GF-D8 (cell line): ENCODE results near the gene GALNT7.

Experiments
- DNase-seq: peaks from one replicate; lab custom pipeline; 2025; lab: John Stamatoyannopoulos, UW

GALNT7 gene

GRCh38 chr4:173264684-173265185 lies 96.1 kb downstream of the GALNT7 start:
- peak; percentile 66 for DNase-seq

- DNase-seq = no peak
These were observed 97.1 kb downstream of the GALNT7 start for GRCh38 chr4:173265751-173266150.

- DNase-seq = no peak
These were observed 99.1 kb downstream of the GALNT7 start for GRCh38 chr4:173267711-173268110.

DNA sequence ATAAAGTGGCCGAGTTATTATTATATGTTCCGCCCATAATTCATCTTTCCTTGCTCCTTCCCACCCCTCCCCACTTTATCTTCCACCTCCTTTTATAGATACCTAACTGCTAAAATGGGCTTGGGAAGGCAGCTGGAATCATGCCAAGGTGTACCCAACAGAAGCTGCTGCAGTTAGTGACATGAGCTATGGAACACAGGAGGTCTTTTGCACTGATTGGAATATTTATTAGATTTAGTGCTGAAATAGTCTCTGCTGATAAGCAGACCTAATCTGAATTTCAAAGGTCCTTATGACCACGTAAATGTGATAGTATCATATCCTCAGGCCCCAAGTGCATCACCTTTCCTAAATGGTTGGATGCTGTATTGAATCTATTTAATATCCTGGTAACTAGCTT lies 100.7 kb downstream of the GALNT7 start:
- no peak for DNase-seq

DNA sequence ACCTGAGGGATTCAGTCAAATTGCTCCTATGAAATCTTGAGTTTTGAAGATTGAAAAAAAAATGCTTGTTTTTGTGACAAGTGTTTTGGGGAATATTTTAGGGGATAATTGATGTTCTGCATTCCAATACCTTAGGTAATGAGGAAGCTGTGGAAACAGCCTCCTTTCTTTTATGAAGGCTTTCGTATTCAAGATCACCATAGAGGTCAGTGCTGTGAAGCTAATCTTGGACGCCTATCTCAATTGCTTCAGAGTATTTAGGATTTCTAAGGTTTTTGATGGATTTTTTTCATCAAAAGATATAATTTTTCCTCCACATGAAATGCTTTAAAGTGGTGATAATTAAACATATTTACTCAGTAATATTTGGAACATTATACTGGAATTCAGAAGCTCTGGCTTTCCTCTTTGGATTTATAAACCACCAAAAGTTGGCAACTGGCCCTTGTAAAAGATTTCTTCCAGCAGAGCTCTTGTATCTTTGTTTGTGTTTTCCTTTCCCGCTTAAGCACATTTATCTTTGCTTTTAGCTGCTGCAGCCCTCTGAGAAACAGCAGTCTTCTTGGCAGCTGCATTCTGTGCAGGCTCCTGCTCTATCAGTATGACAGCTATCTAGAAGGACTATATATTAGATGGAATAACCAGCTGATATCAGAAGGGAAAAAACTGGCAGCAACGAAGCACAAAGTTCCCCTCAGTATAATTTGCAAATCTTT lies 101.9 kb downstream of the GALNT7 start:
- no peak for DNase-seq

DNA sequence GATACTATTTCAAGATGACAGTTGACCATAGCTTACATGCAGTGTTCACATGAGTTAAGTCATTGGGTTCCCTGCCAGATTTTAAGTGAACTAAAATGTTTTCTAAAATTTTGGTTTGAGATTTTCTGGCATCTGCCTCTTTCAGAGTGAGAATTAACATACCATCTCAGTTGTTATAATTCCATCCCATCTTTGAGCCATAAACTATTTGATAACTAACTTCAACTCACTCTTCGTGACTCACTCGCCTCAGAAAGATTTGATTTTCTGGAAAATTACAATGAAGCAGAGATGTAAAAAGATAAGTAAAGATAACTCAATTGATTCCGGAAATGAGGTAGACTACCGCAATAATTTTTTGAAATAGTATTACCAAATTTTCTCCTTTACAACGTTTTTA lies 103.7 kb downstream of the GALNT7 start:
- DNase-seq = no peak

GRCh38 chr4:173272996-173273395 lies 104.4 kb downstream of the GALNT7 start:
- DNase-seq = no peak

GRCh38 chr4:173273941-173274340 lies 105.3 kb downstream of the GALNT7 start:
- DNase-seq = no peak

DNA sequence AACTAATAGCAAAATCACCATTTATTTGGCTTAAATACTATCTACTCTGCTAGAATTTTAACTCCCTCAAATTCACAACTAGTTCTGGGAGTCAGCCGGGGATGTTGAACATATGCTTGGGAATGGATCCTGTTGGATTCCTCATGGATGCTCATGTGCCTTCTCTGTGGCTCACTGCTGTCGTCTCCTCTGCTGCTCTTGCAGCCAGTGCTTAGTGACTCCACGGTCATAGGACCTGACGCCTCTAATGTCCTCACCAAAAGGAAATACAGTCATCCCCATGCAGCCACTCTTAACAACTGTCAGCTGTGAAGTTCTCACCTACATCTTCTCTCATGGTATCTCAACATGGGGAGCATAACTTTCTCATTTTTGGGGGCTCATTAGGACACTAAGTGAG lies 106.1 kb downstream of the GALNT7 start:
- DNase-seq = no peak

GRCh38 chr4:173275150-173275549 lies 106.5 kb downstream of the GALNT7 start:
- DNase-seq = no peak

- no peak for DNase-seq
These were observed 108.7 kb downstream of the GALNT7 start for GRCh38 chr4:173277340-173277739.

GRCh38 chr4:173280998-173281397 lies 112.4 kb downstream of the GALNT7 start:
- DNase-seq = peak; percentile 29

- peak; percentile 96 for DNase-seq
These were observed 113.0 kb downstream of the GALNT7 start for GRCh38 chr4:173281406-173282255.

DNA sequence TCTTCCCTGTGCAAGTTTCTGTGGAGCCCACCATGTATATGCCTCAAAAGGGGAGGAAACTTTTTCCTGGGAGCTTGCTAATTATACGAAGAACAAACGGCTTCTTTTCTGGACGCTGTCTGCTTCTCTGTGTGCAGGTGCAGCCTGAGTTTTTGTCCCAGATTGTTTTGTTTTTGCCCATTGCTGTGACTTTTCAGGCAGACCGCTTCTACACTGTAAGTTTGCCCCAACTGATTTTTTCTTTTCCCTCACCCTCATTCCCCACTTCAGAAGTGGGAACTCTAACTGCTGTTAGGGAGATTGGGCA lies 113.6 kb downstream of the GALNT7 start:
- DNase-seq = no peak

- DNase-seq = no peak
These were observed 114.0 kb downstream of the GALNT7 start for GRCh38 chr4:173282626-173283025.

GRCh38 chr4:173284463-173284862 lies 115.9 kb downstream of the GALNT7 start:
- no peak for DNase-seq

- no peak for DNase-seq
These were observed 118.9 kb downstream of the GALNT7 start for GRCh38 chr4:173287486-173287885.

- peak; percentile 70 for DNase-seq
These were observed 119.7 kb downstream of the GALNT7 start for GRCh38 chr4:173288296-173288695.

- no peak for DNase-seq
These were observed 120.2 kb downstream of the GALNT7 start for GRCh38 chr4:173288698-173289352.

DNA sequence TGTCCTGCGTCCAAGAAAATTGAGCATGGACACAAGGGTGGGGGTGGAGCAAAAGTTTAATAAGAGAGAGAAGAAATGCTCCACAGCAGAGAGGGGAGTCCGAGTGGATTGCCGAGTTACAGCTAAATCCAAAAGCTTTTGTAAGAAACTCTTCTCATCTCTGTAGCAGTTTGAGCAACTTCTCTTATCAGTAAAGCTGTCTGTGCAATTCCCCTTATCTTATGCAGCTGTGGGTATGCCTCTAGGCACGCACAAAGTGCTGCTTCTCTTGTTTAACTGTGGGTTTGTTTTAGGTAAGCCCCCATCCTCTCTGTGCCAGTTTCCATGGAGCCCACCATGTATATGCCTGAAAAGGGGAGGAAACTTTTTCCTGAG lies 120.7 kb downstream of the GALNT7 start:
- peak; percentile 89 for DNase-seq

GRCh38 chr4:173291899-173292298 lies 123.3 kb downstream of the GALNT7 start:
- DNase-seq = no peak

DNA sequence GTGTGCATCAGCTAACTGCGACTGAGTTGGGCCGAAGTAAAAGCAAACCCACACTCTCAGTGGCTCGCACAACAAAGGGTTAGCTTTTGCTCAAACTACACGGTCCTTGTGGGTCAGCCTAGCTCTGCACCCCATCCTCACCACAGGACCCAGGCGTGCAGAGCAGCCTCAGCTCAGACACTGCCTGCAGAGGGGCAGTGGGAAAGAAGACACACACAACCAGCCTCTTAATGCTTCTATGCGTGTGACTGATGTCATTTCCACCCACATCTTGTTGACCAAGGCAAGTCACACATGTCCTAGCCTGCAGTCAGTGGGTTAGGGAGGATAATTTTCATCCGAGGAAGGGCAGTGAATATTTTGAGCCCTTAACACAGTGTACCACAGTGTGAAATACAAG lies 125.1 kb downstream of the GALNT7 start:
- no peak for DNase-seq

DNA sequence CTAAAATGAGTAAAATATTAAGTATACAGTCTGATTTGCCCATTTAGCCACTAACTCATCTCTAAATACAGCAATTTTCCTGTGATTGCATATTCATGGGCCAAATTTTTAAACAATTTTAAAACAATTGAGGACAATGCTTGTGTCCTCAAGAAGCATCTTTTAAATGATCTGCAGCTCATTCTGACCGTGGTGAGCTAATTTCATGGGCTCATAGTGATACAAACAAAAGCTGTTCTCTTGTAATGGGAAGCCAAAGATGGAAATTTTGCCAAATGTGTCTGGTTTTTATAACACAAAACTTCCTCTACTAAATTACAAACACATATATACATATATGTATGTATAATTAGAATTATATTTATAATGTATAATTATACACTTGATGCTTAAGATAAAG lies 125.8 kb downstream of the GALNT7 start:
- no peak for DNase-seq
